T1000 (cell line): ENCODE data around the gene ATP1A4.

Source experiments
- DNase-seq: peaks from one replicate; lab custom pipeline; 2025; ENCODE audit warnings: mixed read lengths; lab: John Stamatoyannopoulos, UW

The ATP1A4 gene

DNA sequence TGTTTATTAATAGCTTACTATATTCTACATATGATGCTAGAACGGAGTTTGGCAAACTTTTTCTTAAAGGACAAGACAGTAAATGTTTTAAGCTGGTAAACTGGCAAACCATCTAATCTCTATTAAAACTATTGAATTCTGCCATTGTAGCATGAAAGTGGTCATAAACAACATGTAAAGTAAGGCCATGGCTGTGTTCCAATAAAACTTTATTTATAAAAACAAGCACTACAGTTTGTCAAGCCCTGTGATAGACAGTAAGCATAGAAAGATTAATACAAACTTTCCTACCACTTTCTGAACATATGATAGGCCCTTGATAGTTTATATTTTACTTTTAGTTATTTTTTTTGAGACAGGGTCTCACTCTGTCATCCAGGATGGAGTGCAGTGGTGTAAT lies 76.2 kb downstream of the ATP1A4 start:
- no peak for DNase-seq

DNA sequence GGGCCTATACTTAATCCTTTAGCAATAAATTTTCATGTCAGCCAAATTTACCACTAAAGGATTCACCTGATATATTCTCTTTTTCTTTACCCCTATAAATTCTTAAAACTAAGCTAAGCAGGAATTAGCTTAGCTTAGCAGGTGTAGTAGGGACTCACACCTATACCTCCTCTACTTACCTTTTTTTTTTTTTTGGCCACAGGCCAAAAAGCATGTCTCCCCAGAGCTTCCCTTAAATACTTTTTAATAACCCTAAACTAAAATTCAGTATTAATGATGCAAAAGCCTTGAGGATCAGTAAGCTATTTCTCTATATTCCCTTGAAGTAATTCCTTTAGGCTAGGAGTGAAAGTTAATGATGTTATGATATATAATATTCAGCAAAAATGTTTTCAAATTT lies 77.0 kb downstream of the ATP1A4 start:
- DNase-seq = no peak

DNA sequence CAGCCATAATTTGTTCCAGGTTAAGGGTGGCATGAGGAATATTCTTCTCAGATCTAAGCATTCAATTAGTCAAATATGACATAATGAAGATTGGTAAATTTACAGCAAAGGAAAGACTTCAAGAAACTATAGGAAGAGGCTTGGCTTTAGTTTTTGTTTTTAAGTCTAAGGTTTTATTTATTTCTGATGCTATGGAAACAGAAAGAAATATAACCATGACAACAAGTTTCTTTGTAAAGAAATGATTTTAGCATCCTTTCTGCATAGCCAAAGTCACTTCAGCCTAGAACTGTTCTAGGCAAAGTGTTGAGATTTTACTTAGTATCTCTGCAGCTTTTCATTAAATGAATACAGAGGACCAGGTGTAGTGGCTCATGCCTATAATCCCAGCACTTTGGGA lies 81.5 kb downstream of the ATP1A4 start:
- DNase-seq = no peak
